ENCODE data around the gene TMEM185A. TPM values are rescaled to one million over a fixed set of nuclear protein-coding genes. Genes with fewer than 3 reads are reported as not detected.

TMEM185A gene
- total and polyA plus RNA-seq, 4 donors: 7.3 to 9.8 (median 7.7) TPM

- 86% methylated on average over 5 of the region's 5 CpGs for WGBS
- TF ChIP-seq JUND (IDR thresholded peaks at IDR 0.05): no peak
- no peak for TF ChIP-seq SP1 (IDR thresholded peaks at IDR 0.05)
- no peak for TF ChIP-seq TAF1 (conservative IDR thresholded peaks at IDR 0.05)
- no peak for TF ChIP-seq HNF4A (conservative IDR thresholded peaks at IDR 0.05)
- DNase-seq (ENCODE audit: low spot score): no peak
- Histone ChIP-seq H3K9ac (ENCODE audit: low read depth in 1 of 2, low read length in 2 of 2) (no peak overlapping the region), H3K4me3 (ENCODE audit: low read depth in 1 of 3, low read length in 3 of 3) (no peak overlapping the region), H3K4me1 (ENCODE audit: control insufficient read depth in 4 of 4, insufficient read depth in 4 of 4, low read length in 3 of 4) (no peaks in the 10 kb centered on the region), H3K36me3 (ENCODE audit: control insufficient read depth in 4 of 4, insufficient read depth in 3 of 4, low read depth in 1 of 4, low read length in 3 of 4) (no peaks in the 10 kb centered on the region), H3K27ac (ENCODE audit: low read depth in 1 of 2, low read length in 2 of 2) (no peak overlapping the region), H3K9me3 (ENCODE audit: control insufficient read depth in 4 of 4, low read length in 3 of 4) (no peaks in the 10 kb centered on the region), H3K27me3 (ENCODE audit: control insufficient read depth in 4 of 4, insufficient read depth in 4 of 4, low read length in 3 of 4) (no peaks in the 10 kb centered on the region)
Observed at GRCh38 chrX:149568701-149569296, 62.8 kb downstream of the TMEM185A start.

- Histone ChIP-seq H3K4me3 (ENCODE audit: low read depth in 1 of 3, low read length in 3 of 3) (no peak overlapping the region), H3K27ac (ENCODE audit: low read depth in 1 of 2, low read length in 2 of 2) (no peak overlapping the region), H3K27me3 (ENCODE audit: control insufficient read depth in 4 of 4, insufficient read depth in 4 of 4, low read length in 3 of 4) (no peaks in the 10 kb centered on the region), H3K9ac (ENCODE audit: low read depth in 1 of 2, low read length in 2 of 2) (no peak overlapping the region), H3K36me3 (ENCODE audit: control insufficient read depth in 4 of 4, insufficient read depth in 3 of 4, low read depth in 1 of 4, low read length in 3 of 4) (no peaks in the 10 kb centered on the region), H3K4me1 (ENCODE audit: control insufficient read depth in 4 of 4, insufficient read depth in 4 of 4, low read length in 3 of 4) (no peaks in the 10 kb centered on the region), H3K9me3 (ENCODE audit: control insufficient read depth in 4 of 4, low read length in 3 of 4) (no peaks in the 10 kb centered on the region)
- DNase-seq (ENCODE audit: low spot score): no peak
- no peak for TF ChIP-seq CTCF (IDR thresholded peaks at IDR 0.05; ENCODE audit: low read depth, low read length, missing input control)
- no peak for TF ChIP-seq ATF3 (IDR thresholded peaks at IDR 0.05)
- TF ChIP-seq TAF1 (conservative IDR thresholded peaks at IDR 0.05): no peak
- no peak for TF ChIP-seq GABPA (IDR thresholded peaks at IDR 0.05 in 1 of 2, conservative IDR thresholded peaks at IDR 0.05 in 1 of 2)
- no peak for TF ChIP-seq SP1 (IDR thresholded peaks at IDR 0.05)
- TF ChIP-seq FOXA1 (IDR thresholded peaks at IDR 0.05): no peak
- TF ChIP-seq ZBTB33 (IDR thresholded peaks at IDR 0.05): no peak
- TF ChIP-seq REST (IDR thresholded peaks at IDR 0.05): no peak
- TF ChIP-seq YY1 (IDR thresholded peaks at IDR 0.05): no peak
- no peak for TF ChIP-seq HNF4G (IDR thresholded peaks at IDR 0.05)
- no peak for TF ChIP-seq RXRA (IDR thresholded peaks at IDR 0.05)
- no peak for TF ChIP-seq MAX (IDR thresholded peaks at IDR 0.05)
- no peak for TF ChIP-seq EGR1 (IDR thresholded peaks at IDR 0.05; ENCODE audit: low read depth in 2 of 2)
- no peak for TF ChIP-seq FOXA2 (IDR thresholded peaks at IDR 0.05)
- TF ChIP-seq NR2F2 (IDR thresholded peaks at IDR 0.05): no peak
- TF ChIP-seq JUND (IDR thresholded peaks at IDR 0.05): no peak
- TF ChIP-seq HNF4A (conservative IDR thresholded peaks at IDR 0.05): no peak
- no peak for TF ChIP-seq RAD21 (IDR thresholded peaks at IDR 0.05)
- WGBS: 90% methylated on average over 7 of the region's 7 CpGs
Observed at GRCh38 chrX:149567621-149568417, 63.8 kb downstream of the TMEM185A start.

All from liver (tissue), 9 donors.